GM12892 (cell line): ENCODE results near the gene DIDO1.

Experiments used
- POLR2AphosphoS5 ChIP-seq: IDR thresholded peaks from 2 replicates; pipeline ENCODE4 v1.6.1; 2011; ENCODE audit warnings: low read depth, low read length, control low read depth
- TAF1 ChIP-seq: IDR thresholded peaks from 2 replicates; pipeline ENCODE4 v1.6.1; 2011; ENCODE audit warnings: low read depth, mild to moderate bottlenecking, control low read depth, low read length, borderline replicate concordance

DNA sequence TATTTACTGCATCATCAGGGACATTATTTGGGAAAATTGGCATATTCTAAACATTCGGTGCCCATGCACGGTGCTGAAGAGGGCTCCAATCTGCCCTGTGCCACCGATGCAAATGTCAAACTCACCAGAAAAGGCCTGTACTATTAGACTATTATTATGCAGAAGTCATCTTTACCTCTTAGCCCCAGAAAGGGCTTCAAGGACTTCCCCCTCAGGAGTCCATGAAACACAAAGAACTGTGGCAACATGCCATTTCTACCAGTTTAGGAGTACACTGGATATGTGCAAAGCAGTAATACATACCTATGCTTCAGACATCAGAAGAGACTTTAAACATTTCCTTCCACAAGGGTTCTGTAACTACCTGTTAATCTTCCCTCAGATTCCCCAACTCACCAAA, 8.6 kb downstream of the DIDO1 start:
- TF ChIP-seq POLR2AphosphoS5 (no peak), TAF1 (no peak)
